K562 (cell line): ENCODE measurements around the gene PRDM15. TPM values are rescaled to one million over a fixed set of nuclear protein-coding genes. Genes with fewer than 3 reads are reported as not detected.

Source experiments
- ATAC-seq: fragments of 200-7000 bp; cut with Tn5 transposase; 3 replicates; pipeline ENCODE4 v1.9.1; 2020; ENCODE audit warnings: moderate library complexity
- BruUV-seq: library from RNA; stranded (reverse); fragments of 400-500 nt; replicated peaks from 2 replicates; lab custom pipeline; 2021; lab: Mats Ljungman, UMichigan
- CTCF ChIA-PET: fragments of 300-600 bp; formaldehyde crosslinking; extraction: SDS; loops from one replicate; lab custom pipeline; 2021; ENCODE audit warnings: low intra/inter-chr PET ratio; lab: Yijun Ruan, JAX
- POLR2A ChIA-PET: fragments of 300-600, 350-650 bp; sonication (Branson Sonifier 250); formaldehyde crosslinking; extraction: SDS; loops from one replicate; lab custom pipeline; 2021; ENCODE audit warnings: antibody characterized with exemption, inconsistent platforms; lab: Yijun Ruan, JAX
- DNase-seq, 4 experiments: peaks; one replicate each; pipeline versions ENCODE4 v3.0.0 to v3.0.0-alpha.2; 2011 to 2018; ENCODE audit warnings: low spot score in 3 of 4, mixed read lengths in 3 of 4; ENCODE audit errors: extremely low read depth in 1 of 4
- FAIRE-seq: peaks from 2 replicates; lab custom pipeline; 2011; peaks lifted over from hg19 to GRCh38; lab: Jason Lieb, UNC
- H2AFZ ChIP-seq: 2 replicates; pipeline ENCODE4 v1.6.0; 2011; ENCODE audit warnings: low read depth, low read length, control low read depth, inconsistent platforms
- H3K27ac ChIP-seq: fragments of 200-600 bp; 3 replicates; pipeline ENCODE4 v1.8.0; 2011; ENCODE audit warnings: low read depth, mild to moderate bottlenecking, control low read depth, inconsistent platforms, low read length, moderate library complexity, mixed read lengths; ENCODE audit errors: extremely low read depth
- H3K27me3 ChIP-seq, 2 experiments: fragments of 300-600 bp in 1 of 2; 2 replicates in 1 of 2; 3 replicates in 1 of 2; pipeline versions ENCODE4 v1.6.0 to v1.8.0; 2011; ENCODE audit warnings: inconsistent platforms in 2 of 2, low read length in 2 of 2, mild to moderate bottlenecking in 1 of 2, mixed read lengths in 1 of 2, moderate library complexity in 1 of 2; ENCODE audit not compliant: control insufficient read depth in 2 of 2, insufficient read depth in 2 of 2
- H3K36me3 ChIP-seq: fragments of 300-600 bp; 3 replicates; pipeline ENCODE4 v1.8.0; 2011; ENCODE audit warnings: mild to moderate bottlenecking, low read length, inconsistent platforms; ENCODE audit not compliant: control insufficient read depth, insufficient read depth
- H3K4me1 ChIP-seq, 2 experiments: fragments of 200-600 bp in 1 of 2; replicated peaks in 1 of 2; 2 replicates in 1 of 2; 3 replicates in 1 of 2; pipeline versions ENCODE4 v1.5.1 to v1.8.0; 2011; ENCODE audit warnings: inconsistent platforms in 2 of 2, low read length in 2 of 2, mild to moderate bottlenecking in 1 of 2, mixed read lengths in 1 of 2, moderate library complexity in 1 of 2; ENCODE audit not compliant: control insufficient read depth in 2 of 2, insufficient read depth in 2 of 2
- H3K4me2 ChIP-seq: 2 replicates; pipeline ENCODE4 v1.6.1; 2011; ENCODE audit warnings: low read length, control low read depth, inconsistent platforms, mixed read lengths; ENCODE audit not compliant: insufficient read depth
- H3K4me3 ChIP-seq: fragments of 200-600 bp; sonication (generic), shearing (Covaris generic); 2 replicates; pipeline ENCODE4 v1.5.1; 2016; ENCODE audit warnings: control low read depth, inconsistent platforms
- H3K79me2 ChIP-seq: fragments of 200-600 bp; 3 replicates; pipeline ENCODE4 v1.8.0; 2011; ENCODE audit warnings: low read length, inconsistent platforms; ENCODE audit not compliant: control insufficient read depth, insufficient read depth
- H3K9ac ChIP-seq, 2 experiments: 2 replicates each; pipeline versions ENCODE4 v1.6.0 to v1.6.1; 2011; ENCODE audit warnings: low read depth in 2 of 2, low read length in 2 of 2, control low read depth in 1 of 2, inconsistent platforms in 1 of 2, mild to moderate bottlenecking in 1 of 2, mixed read lengths in 1 of 2; ENCODE audit not compliant: insufficient read depth in 1 of 2
- H3K9me1 ChIP-seq: one replicate; pipeline ENCODE4 v1.6.0; 2011; ENCODE audit warnings: inconsistent platforms, mild to moderate bottlenecking, low read length, moderate library complexity; ENCODE audit not compliant: control insufficient read depth, insufficient read depth
- H3K9me3 ChIP-seq: replicated peaks from 2 replicates; pipeline ENCODE4 v1.5.1; 2011; ENCODE audit warnings: low read depth, low read length, inconsistent platforms; ENCODE audit not compliant: control insufficient read depth, insufficient read depth
- H4K20me1 ChIP-seq: replicated peaks from 2 replicates; pipeline ENCODE4 v1.6.1; 2011; ENCODE audit warnings: low read length, inconsistent platforms, mixed read lengths; ENCODE audit not compliant: control insufficient read depth, insufficient read depth
- BCOR ChIP-seq: fragments of 450-650 bp; IDR thresholded peaks from 2 replicates; pipeline ENCODE4 v1.6.1; 2016
- HDAC2 ChIP-seq: fragments of 450-650 bp; IDR thresholded peaks from 2 replicates; pipeline ENCODE4 v1.6.1; 2016; ENCODE audit warnings: mild to moderate bottlenecking
- HDGF ChIP-seq: fragments of 450-650 bp; IDR thresholded peaks from 2 replicates; pipeline ENCODE4 v1.6.1; 2016
- KDM1A ChIP-seq, 2 experiments: fragments of 450-650 bp; IDR thresholded peaks; 2 replicates each; pipeline ENCODE4 v1.6.1; 2016; ENCODE audit warnings: mild to moderate bottlenecking in 2 of 2
- NELFE ChIP-seq: IDR thresholded peaks from 2 replicates; pipeline ENCODE4 v1.6.1; 2011; ENCODE audit warnings: mild to moderate bottlenecking; ENCODE audit not compliant: insufficient read depth, insufficient read length
- RBFOX2 ChIP-seq: fragments of 200-400 bp; formaldehyde crosslinking; IDR thresholded peaks from 2 replicates; pipeline ENCODE4 v1.6.1; 2017; ENCODE audit warnings: low read depth, mild to moderate bottlenecking, low read length, moderate library complexity
- RBM25 ChIP-seq: fragments of 200-400 bp; formaldehyde crosslinking; IDR thresholded peaks from 2 replicates; pipeline ENCODE4 v1.6.1; 2018; ENCODE audit warnings: low read length, low read depth, moderate library complexity; ENCODE audit not compliant: severe bottlenecking
- RCOR1 ChIP-seq, 2 experiments: IDR thresholded peaks; 2 replicates each; pipeline ENCODE4 v1.6.1; 2012; ENCODE audit warnings: low read depth in 2 of 2, low read length in 2 of 2, borderline replicate concordance in 1 of 2, improper control_type of control experiment in 1 of 2
- RFX7 ChIP-seq: fragments of 250-450 bp; sonication (Bioruptor Pico); IDR thresholded peaks from 2 replicates; pipeline ENCODE4 v1.5.1; 2021; ENCODE audit warnings: mild to moderate bottlenecking
- WGBS: fragments of 100-300 bp; shearing (Covaris generic); methylation state at CpG from one replicate; pipeline ENCODE4 v1.1.6; 2016; ENCODE audit warnings: low coverage, mixed read lengths; ENCODE audit not compliant: insufficient coverage; ENCODE audit errors: missing lambda C conversion rate; 5-methylcytosine and 5-hydroxymethylcytosine counted together
- in situ Hi-C: fragments of 300-500 bp; cut with MboI; formaldehyde crosslinking; loops from 4 replicates; pipeline ENCODE4 v1.15.0; 2018; ENCODE audit warnings: inconsistent platforms, mixed read lengths
- intact Hi-C: fragments of 100-400 bp; cut with micrococcal nuclease; formaldehyde crosslinking; loops from 2 replicates; pipeline ENCODE4 v1.14.2; 2022
- polyA plus RNA-seq, 8 experiments: library from polyadenylated mRNA; depleted of rRNA in 4 of 8; stranded (reverse) in 5 of 8; unstranded in 3 of 8; fragments of >200 nt; fragmentation: Nextera tagmentation in 2 of 8; fragmentation: Illumina TruSeq in 1 of 8; extraction: Ambion mirVana in 2 of 8; extraction: Trizol in 1 of 8; gene quantifications; 2 replicates each; pipeline versions ENCODE4 v1.2.1 to v1.2.3, GENCODE V29; 2011 to 2014; ENCODE audit warnings: inconsistent platforms in 1 of 8, missing spikeins in 1 of 8
- total RNA-seq, 7 experiments: library from RNA; depleted of rRNA in 6 of 7; stranded (reverse); fragments of >200 nt in 6 of 7; fragmentation: Illumina TruSeq in 2 of 7; extraction: Trizol in 2 of 7; gene quantifications; 2 replicates each; pipeline versions ENCODE4 v1.2.1 to v1.2.3, GENCODE V29; 2011 to 2021; ENCODE audit warnings: low replicate concordance in 1 of 7

Gene PRDM15
- total and polyA plus RNA-seq, 9 of the 15 experiments (the other 6 are each of a cell fraction or from before 2014, with no cell fraction given), result 0.93 to 9.2 (median 6.2) TPM

DNA sequence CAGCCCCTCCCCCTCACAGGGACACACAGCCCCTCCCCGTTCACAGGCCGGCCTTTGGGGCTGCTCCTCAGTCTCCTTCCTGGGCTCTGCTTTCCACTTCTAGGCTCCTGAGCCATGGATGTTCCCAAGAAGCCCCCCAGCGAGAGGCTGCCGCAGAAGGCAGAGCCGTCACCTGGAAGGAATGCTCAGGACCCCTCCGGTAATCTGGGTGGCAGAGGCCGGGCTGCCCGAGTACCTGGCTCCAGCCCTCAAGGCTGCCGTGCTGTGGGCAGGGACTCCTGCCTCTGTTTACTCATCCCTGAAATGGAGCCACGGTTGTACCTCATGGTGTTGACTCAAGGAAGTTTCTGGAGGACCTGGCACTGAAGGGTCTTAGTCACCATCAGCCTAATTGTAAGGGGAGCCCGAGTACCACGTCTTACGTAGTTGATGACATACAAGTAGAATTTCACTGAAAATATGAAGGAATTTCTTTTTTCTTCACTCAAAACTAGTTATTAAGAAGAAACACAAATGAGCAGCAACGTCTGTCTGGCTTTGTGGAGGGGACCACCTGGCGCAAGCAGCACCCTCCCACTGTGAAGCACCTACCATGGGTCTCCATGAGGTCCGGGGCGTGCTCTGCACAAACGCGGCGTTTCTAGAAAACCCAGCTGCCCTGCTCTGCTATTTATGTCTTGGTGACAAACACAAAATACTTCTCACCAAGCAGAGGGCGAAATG is 33.7 kb downstream of the PRDM15 start:
- Histone ChIP-seq H3K4me1 (peaks cover 14 to 23% of the 10 kb centered on the region in 2 experiments; a peak in 4 of 5 replicates), H3K9ac (peak overlapping the region; percentile 13 to 57; a peak in 3 of 4 replicates), H3K9me3 (no peaks in the 10 kb centered on the region), H3K27ac (peak overlapping the region; percentile 66; the same call in 2 of the 3 replicates), H3K27me3 (no peaks in the 10 kb centered on the region), H3K36me3 (peaks cover 28% of the 10 kb centered on the region; the same call in 2 of the 3 replicates), H3K9me1 (no peaks in the 10 kb centered on the region), H3K79me2 (no peaks in the 10 kb centered on the region), H4K20me1 (no peaks in the 10 kb centered on the region), H2AFZ (no peak overlapping the region), H3K4me2 (no peak overlapping the region; the same call in 1 of the 2 replicates), H3K4me3 (no peak overlapping the region)
- intact Hi-C loops (loop anchor here (2.0 kb wide), 1 partner anchor 29 kb away; no protein-coding TSS in a partner anchor), in situ Hi-C loops (no loop called here)
- ChIA-PET CTCF (no interaction called here), POLR2A (interaction anchor here (0.8 to 0.9 kb wide), 2 partner anchors 9 to 34 kb away, joined by 3 to 5 read pairs; partner anchors contain the start of gene PRDM15)
- DNase-seq (peak; percentile 53 to 76 (median 64)), FAIRE-seq (no peak), ATAC-seq (peak; percentile 76)
- TF ChIP-seq RBFOX2 (0 out of 2 replicates have a peak, but pooled peaks have one; percentile 39), RFX7 (CRISPR knock-in tag) (no peak), BCOR (peak; percentile 91), RBM25 (peak; percentile 57), RCOR1 (IDR thresholded peaks at IDR 0.05; ENCODE audit: borderline replicate concordance in 1 of 2, low read depth in 2 of 2, low read length in 2 of 2) (0 out of 4 replicates have a peak, but pooled peaks of 1 of the 2 experiments have one; percentile 23), HDAC2 (peak; percentile 67; the same call in 1 of the 2 replicates), KDM1A (IDR thresholded peaks at IDR 0.05) (peak; percentile 36 to 81; a peak in 2 of 4 replicates), HDGF (0 out of 2 replicates have a peak, but pooled peaks have one; percentile 62), NELFE (no peak)
- 73% methylated on average over 21 of the region's 21 CpGs for WGBS
- no TSS peak for BruUV-seq
